Osteoblast (primary cell): ENCODE measurements around the gene REM1. TPM values are rescaled to one million over a fixed set of nuclear protein-coding genes. Genes with fewer than 3 reads are reported as not detected.
A peak's percentile ranks its signal among the peaks of the same experiment; 100 is the strongest.

Source experiments
- DNase-seq: peaks from one replicate; pipeline ENCODE4 v3.0.0; 2011; ENCODE audit warnings: low spot score, mixed read lengths; ENCODE audit not compliant: insufficient read length; ENCODE audit errors: missing footprints
- H2AFZ ChIP-seq: 2 replicates; pipeline ENCODE4 v1.6.0; 2011; ENCODE audit warnings: mild to moderate bottlenecking, low read length
- H3K27ac ChIP-seq: 2 replicates; pipeline ENCODE4 v1.5.1; 2011; ENCODE audit warnings: mild to moderate bottlenecking, low read depth, low read length, moderate library complexity
- H3K27me3 ChIP-seq: 2 replicates; pipeline ENCODE4 v1.6.0; 2012; ENCODE audit warnings: mild to moderate bottlenecking, control low read depth, inconsistent platforms, low read length, moderate library complexity; ENCODE audit not compliant: insufficient read depth
- H3K36me3 ChIP-seq: 2 replicates; pipeline ENCODE4 v1.5.1; 2011; ENCODE audit warnings: mild to moderate bottlenecking, low read length, control low read depth, moderate library complexity; ENCODE audit not compliant: insufficient read depth
- H3K4me1 ChIP-seq: 2 replicates; pipeline ENCODE4 v1.5.1; 2011; ENCODE audit warnings: mild to moderate bottlenecking, low read length, control low read depth, moderate library complexity; ENCODE audit not compliant: insufficient read depth
- H3K4me2 ChIP-seq: 2 replicates; pipeline ENCODE4 v1.6.0; 2011; ENCODE audit warnings: mild to moderate bottlenecking, low read length; ENCODE audit not compliant: insufficient read depth
- H3K4me3 ChIP-seq: fragments of 200-600 bp; sonication (generic); 3 replicates; pipeline ENCODE4 v1.5.1; 2012; ENCODE audit warnings: mild to moderate bottlenecking, low read length, inconsistent platforms; ENCODE audit not compliant: insufficient read depth
- H3K79me2 ChIP-seq: 2 replicates; pipeline ENCODE4 v1.6.0; 2012; ENCODE audit warnings: mild to moderate bottlenecking, low read length, control low read depth, inconsistent platforms; ENCODE audit not compliant: insufficient read depth
- H3K9me3 ChIP-seq: 2 replicates; pipeline ENCODE4 v1.5.1; 2011; ENCODE audit warnings: low read depth, low read length, control low read depth
- H4K20me1 ChIP-seq: 2 replicates; pipeline ENCODE4 v1.6.0; 2012; ENCODE audit warnings: mild to moderate bottlenecking, low read length, control low read depth; ENCODE audit not compliant: insufficient read depth
- CTCF ChIP-seq: IDR thresholded peaks from 2 replicates; pipeline ENCODE4 v1.5.1; 2011; ENCODE audit warnings: mild to moderate bottlenecking, low read depth, low read length, moderate library complexity; ENCODE audit errors: extremely low read depth
- total RNA-seq: library from RNA; depleted of rRNA; stranded (reverse); fragments of >200 nt; gene quantifications from 2 replicates; pipeline ENCODE4 v1.2.3, GENCODE V29; 2012

The REM1 gene
- total RNA-seq, 1 donor = not detected

- no peaks in the 10 kb centered on the region for H3K4me1 ChIP-seq
- H3K79me2 ChIP-seq = no peaks in the 10 kb centered on the region
- H3K9me3 ChIP-seq = no peaks in the 10 kb centered on the region
- no peaks in the 10 kb centered on the region for H3K36me3 ChIP-seq
- H3K4me2 ChIP-seq = peak overlapping the region; percentile 32
- TF ChIP-seq CTCF = no peak
- peaks cover 21% of the 10 kb centered on the region for H3K27me3 ChIP-seq
- H3K4me3 ChIP-seq = peak overlapping the region; percentile 25
- H3K27ac ChIP-seq = no peak overlapping the region
- DNase-seq = peak; percentile 90
- H2AFZ ChIP-seq = no peak overlapping the region
- no peaks in the 10 kb centered on the region for H4K20me1 ChIP-seq
Observed at GRCh38 chr20:31475472-31476293, 595 bp downstream of the REM1 start.

GRCh38 chr20:31476294-31476585, 1.2 kb downstream of the REM1 start:
- TF ChIP-seq CTCF = no peak
- no peaks in the 10 kb centered on the region for H3K79me2 ChIP-seq
- H3K36me3 ChIP-seq = no peaks in the 10 kb centered on the region
- H3K27me3 ChIP-seq = peaks cover 21% of the 10 kb centered on the region
- H3K4me1 ChIP-seq = no peaks in the 10 kb centered on the region
- no peaks in the 10 kb centered on the region for H4K20me1 ChIP-seq
- H3K27ac ChIP-seq = no peak overlapping the region
- no peak overlapping the region for H3K4me3 ChIP-seq
- no peak overlapping the region for H2AFZ ChIP-seq
- DNase-seq = no peak
- H3K4me2 ChIP-seq = no peak overlapping the region
- H3K9me3 ChIP-seq = no peaks in the 10 kb centered on the region

GRCh38 chr20:31476643-31477215, 1.6 kb downstream of the REM1 start:
- Histone ChIP-seq H3K9me3 (no peaks in the 10 kb centered on the region), H3K36me3 (no peaks in the 10 kb centered on the region), H3K27ac (no peak overlapping the region), H3K4me3 (no peak overlapping the region), H3K4me2 (no peak overlapping the region), H4K20me1 (no peaks in the 10 kb centered on the region), H3K27me3 (peaks cover 21% of the 10 kb centered on the region), H3K79me2 (no peaks in the 10 kb centered on the region), H2AFZ (no peak overlapping the region), H3K4me1 (no peaks in the 10 kb centered on the region)
- peak; percentile 91 for DNase-seq
- no peak for TF ChIP-seq CTCF

- Histone ChIP-seq H3K4me2 (no peak overlapping the region), H3K9me3 (no peaks in the 10 kb centered on the region), H3K27ac (no peak overlapping the region), H4K20me1 (no peaks in the 10 kb centered on the region), H3K36me3 (no peaks in the 10 kb centered on the region), H3K4me1 (peaks cover 8% of the 10 kb centered on the region), H2AFZ (no peak overlapping the region), H3K79me2 (no peaks in the 10 kb centered on the region), H3K4me3 (no peak overlapping the region), H3K27me3 (no peaks in the 10 kb centered on the region)
- no peak for TF ChIP-seq CTCF
- DNase-seq = no peak
Observed at GRCh38 chr20:31484001-31484400, 8.9 kb downstream of the REM1 start.
